Limb (tissue), 2 donors: Measurements from ENCODE around the gene CHCHD3.

Source experiments
- DNase-seq, 2 donors: peaks; one replicate each; pipeline ENCODE4 v3.0.0-alpha.2; 2016; ENCODE audit errors: extremely low spot score in 2 of 2

CHCHD3 gene

DNA sequence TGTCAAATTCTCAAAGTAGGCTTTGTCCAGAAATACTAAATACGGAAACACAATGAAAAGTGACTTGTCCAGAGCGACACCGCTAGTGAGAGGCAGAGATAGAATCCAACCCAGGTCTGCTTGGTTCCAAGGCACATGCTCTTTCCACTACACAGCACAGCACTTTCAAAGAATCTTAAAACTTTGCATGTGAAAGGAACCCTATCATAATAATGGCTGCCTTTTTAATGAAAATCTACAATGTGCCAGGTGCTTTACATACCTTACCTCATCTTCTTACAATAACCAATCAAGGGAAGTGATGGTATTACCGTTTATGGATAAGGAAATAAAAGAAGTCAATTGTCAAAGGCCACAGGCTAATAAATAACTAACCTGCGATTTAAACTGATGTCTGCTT is 2.6 kb downstream of the CHCHD3 start:
- no peak for DNase-seq

GRCh38 chr7:133077394-133077793 is 4.5 kb downstream of the CHCHD3 start:
- DNase-seq, result no peak

- no peak for DNase-seq
Measured at GRCh38 chr7:133076142-133076541, 5.7 kb downstream of the CHCHD3 start.

GRCh38 chr7:133071506-133071905 is 10.4 kb downstream of the CHCHD3 start:
- DNase-seq, result no peak

GRCh38 chr7:133070562-133070961 is 11.3 kb downstream of the CHCHD3 start:
- DNase-seq, result no peak

DNA sequence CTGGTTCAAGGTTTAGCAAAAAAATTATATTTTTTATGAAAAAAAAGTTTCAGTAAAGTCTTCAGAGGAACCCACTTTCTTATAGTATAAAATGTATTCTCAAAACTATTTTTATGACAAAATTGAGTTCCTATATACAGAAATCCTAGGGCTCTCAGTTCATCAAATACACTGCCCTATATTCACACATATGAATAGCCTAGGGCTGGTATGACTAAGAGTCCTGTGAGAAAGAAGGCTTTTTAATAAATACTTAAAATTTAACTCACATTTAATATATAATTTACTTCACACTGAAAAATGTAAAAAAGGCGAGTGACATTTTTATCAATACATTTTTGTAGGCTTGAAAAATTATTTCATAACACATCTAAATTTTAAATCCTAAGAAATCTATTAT is 16.6 kb downstream of the CHCHD3 start:
- DNase-seq, result no peak

DNA sequence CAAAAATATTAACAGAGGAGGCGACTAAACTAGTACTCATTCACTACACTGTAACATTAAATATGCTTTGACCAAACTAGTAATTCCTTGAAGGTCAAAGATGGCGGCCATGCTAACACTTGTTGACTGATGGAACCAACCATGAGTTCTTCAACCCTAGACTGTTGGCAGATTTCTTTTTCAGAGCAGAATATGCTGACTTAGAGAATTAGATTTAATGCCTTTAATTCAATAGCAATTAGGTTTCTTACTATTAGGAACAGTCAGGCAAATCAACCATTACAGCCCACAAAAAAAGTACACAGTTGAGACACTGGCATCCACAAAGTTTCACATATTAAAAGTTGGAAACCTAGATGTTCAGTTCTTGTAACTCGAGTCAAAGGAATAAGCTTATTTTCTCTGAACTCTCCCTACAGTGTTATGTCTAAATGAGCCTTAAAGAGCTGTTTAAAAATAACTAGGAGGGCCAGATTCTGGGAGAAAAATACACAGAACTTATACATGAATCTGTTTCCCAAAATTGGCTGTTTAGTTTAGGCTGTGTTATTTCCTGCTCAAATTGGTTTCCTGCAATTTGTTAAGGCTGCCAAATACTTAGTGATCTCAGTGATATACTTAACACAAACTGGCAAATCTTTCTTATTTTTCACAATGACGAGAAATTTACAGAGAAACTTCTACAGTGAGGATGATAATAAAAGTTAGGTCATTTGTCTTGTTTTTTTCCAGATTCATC is 17.6 kb downstream of the CHCHD3 start:
- DNase-seq, result no peak

DNA sequence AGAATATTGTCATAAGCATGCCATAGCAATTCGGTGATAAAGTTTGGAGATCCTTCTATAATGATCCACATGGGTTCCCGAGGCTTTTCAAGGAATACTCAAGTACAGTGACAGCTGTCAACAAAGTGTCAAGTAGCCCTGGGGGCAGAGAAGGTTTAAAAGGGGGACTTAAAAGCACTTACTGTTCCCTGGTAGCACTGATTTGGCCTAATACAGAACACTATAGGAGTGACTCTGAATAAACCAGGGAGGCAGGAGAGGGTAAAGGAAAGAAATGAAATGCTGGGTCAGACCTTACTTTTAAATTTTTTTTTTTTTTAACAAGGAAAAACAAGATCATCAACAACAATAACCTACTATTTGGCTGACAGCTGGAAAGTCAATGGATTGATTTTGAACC is 20.1 kb downstream of the CHCHD3 start:
- DNase-seq, result no peak

DNA sequence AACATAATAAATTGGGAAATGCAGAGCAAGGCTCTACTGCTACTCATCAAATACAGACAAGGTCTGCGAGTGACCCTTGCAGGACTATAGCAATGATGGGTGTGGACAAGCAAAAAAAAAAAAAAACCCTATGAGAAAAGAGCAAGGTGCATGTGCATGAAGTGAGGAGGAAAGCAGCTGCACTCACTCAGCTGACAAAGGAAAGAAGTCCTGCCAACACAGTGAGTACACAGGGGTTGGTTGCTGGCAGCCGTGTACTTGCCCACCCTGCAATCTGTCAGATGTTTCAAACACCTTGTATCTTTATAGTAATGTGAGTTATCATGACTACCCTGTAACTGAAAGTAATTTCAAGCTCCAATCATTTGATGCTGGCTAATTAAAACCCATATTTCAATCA is 20.5 kb downstream of the CHCHD3 start:
- DNase-seq, result no peak

DNA sequence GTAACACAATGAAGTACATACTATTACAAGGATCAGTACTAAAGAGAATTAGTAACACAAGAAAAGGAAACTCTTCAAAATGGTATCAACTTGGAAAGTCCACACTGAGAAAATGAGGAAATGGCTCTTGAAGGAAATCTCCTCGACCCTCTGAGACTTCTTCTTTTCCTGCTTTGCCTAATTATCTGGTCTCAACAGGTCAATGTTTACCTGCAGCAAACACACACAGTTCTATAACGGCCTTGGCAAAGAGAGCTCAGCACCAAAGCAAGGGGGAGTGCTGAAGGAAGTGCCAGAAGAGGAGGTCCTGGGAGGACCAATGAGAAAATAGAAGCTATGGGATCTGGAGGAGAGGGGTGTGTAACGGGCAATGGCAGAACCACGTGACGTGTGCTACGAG is 21.9 kb downstream of the CHCHD3 start:
- no peak for DNase-seq

- no peak for DNase-seq
Measured at GRCh38 chr7:133059263-133059662, 22.6 kb downstream of the CHCHD3 start.

DNA sequence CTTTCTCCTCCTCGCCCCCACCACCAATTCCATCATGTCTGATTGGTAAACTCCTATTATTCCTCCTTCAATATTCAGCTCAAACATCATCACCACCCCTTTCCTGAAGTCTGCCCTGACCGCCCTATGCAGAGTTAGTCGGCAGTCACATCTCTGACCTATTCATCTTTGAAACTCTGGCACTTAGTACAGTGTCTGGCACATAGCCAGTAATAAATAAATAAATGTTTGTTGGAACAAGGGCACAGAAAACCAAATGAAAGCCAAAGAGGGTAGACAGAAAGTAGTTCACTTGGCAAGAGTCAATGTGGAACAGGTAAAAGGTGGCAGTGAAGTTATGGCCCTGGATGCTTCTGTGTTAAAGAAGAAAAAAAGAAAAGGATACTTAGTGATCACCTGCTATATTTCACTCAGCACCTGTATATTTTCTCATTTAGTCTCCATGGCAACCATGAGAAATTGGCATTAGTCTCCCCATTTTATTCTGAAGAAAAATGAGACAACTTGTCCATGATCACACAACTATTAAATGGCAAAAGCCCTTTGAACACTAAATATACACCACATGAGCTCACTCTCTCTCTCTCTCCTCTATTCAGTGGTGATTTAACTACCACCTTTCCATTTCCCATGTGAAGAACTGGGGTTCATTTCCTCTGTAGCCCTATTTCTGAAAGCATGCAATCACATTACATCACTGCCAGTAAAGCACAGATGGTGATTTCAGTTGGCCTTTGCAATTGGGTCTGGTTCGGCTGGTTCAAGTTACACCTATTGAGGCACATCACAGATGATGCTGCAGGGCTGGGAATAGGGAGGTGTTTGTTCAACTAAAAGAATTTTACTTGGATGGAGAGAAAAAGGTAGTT is 25.3 kb downstream of the CHCHD3 start:
- no peak for DNase-seq

DNA sequence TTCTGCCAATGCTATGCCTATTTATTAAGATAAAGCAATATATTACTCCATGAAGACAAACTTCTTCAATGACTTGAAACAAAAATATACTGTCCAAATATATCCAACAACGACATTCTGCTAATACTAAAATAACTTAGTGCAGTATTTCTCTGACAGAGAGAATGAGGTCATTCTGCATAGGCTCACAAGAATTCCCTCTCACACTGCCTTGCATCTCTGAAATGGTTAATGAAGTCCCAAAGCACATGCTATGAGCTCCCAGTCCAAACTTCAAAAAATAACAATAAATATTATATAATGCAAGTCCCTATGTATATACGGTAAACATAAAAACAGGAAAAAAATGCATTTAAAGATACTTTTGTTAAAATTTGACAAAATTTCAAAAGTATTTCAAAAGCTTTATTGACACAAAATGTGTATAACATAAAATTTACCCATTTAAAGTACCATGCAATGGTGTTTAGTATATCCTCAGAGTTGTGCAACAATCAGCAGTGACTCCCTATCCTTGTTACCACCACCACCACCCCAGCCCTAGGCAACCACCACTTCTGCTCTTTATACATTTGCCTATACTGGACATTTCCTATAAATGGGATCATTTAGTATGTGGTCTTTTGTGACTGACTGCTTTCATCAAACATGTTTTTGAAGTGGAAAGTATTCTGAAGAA is 27.6 kb downstream of the CHCHD3 start:
- no peak for DNase-seq

DNA sequence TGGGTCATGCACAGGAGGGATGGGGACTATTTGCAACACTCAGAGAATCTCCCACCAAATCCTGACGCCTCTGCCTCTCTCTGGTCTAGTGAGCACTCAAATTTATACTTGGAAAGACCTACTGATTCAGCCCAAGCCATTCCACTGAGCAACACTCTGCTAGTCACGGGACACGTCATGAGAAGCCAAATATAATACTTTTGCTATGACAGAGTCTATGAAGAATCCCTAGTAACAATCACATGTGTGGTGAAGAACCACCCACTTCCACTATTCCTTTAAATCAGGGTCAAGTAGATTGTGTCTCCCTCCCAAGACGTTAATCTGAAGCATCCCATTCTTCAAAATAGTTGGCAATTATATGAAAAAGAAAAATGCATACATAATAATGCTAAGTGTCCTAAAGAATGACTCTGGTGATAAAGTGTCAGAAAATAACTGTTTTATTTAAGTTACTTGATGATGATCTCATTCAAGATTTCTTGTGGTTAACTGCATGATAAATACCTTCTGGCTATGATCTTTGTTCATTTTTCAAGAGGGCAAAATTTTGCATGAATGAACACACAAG is 28.5 kb downstream of the CHCHD3 start:
- DNase-seq, result no peak

DNA sequence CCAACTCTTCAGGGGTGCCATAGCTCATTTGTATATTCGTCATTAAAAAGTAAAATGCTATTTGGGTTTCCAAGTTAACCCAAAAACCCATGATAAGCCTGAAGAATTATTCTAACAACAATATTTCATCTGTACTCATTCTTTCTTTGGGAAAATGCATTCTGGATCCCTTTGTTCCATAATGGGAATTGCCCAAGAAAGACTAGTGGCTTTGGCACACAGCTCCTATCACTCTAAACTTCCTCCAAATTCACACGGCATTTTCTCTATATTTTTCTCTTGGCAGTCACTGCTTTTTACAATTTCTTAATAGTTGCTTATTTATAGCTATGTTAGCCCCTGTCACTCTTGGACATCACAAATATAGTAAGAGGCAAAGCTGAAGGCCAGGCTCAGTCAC is 29.1 kb downstream of the CHCHD3 start:
- no peak for DNase-seq

DNA sequence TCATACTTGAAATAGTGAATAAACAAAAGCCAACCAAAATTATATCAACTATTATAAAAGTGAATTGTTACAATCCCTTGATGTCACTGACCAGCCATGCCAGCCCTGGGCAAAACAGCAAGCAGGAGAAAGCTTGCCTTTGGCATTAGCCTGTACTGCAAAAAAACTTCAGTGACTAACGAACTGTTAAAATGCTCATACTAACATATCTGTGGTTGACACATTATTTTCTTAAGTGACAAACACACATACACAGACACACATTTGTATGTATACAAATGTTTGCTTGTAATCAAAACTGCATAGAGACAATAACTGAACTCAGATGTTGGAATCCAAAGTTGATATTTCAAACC is 29.5 kb downstream of the CHCHD3 start:
- no peak for DNase-seq

DNA sequence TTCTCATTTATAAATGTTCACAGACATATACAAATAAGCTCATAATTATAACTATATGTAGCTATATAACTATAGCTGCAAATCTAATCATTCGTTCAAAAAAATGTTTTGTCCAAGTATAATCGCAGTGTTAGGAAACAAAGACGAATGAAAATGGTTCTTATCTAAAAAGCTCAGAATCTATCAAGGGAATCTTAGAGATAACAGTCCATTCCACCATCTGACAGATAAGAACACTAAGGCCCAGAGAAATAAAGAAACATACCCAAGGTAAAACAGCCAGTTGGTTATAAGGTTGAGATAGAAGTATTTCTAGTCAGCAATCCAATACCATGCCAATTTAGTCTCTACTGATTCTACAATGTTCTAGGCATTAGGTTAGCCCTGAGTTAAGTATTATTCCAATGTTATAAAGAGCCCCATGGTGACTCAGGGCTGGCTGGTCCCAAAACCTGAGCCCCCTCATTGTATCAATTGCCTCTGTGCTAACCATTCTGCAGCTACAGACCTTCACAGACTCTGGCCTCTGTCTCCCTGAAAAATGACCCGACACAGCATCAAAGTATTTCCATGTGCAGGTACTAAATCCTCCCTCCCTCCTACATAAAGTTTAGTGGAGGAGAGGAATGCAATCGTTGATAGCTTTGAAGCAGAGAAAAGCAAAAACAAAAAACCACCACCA is 30.0 kb downstream of the CHCHD3 start:
- no peak for DNase-seq

DNA sequence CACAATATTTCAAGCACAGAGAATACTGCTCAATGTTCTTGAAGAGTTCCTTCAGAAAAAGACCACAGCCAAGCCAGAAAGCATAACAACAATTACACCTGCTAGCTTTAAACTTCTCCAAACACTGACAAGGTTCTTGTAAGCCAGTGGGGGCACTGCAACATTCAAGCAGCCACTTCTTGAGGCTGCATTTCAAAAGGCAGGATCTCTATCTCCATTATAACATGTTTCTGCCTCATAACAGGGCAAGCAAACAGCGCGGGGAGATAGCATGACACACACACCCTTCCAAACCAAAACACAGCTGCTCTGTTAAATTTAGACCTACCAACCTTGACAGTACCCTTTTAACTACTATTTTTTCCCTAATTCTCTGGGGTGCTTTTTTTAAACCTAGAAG is 30.8 kb downstream of the CHCHD3 start:
- DNase-seq, result no peak

GRCh38 chr7:133050200-133050995 is 31.5 kb downstream of the CHCHD3 start:
- DNase-seq, result no peak

- DNase-seq, result no peak
Measured at GRCh38 chr7:133048589-133048988, 33.3 kb downstream of the CHCHD3 start.

DNA sequence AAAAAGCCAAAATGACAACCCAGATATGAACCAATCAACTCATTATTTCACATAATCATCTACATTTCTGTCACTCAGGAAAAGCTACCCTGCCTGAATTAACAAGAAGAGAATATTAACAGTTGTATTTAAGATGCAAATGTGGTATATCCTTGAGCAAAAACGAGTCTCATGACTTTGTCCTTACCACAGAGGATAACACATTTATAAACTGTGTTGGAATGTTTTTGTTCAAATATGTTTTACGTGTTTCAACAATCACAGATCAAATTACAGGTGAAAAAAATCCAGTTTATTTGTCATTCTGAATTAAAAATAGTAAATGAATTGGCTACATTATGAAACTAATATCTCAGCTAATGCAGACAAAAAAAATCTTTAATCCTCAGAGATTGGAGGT is 34.6 kb downstream of the CHCHD3 start:
- no peak for DNase-seq
